Keratinocyte (primary cell): Measurements from ENCODE around the gene SMPD1.

Experiments used
- CTCF ChIP-seq, 3 experiments: IDR thresholded peaks in 1 of 3; conservative IDR thresholded peaks in 1 of 3; optimal IDR thresholded peaks in 1 of 3; 2 replicates in 2 of 3; 3 replicates in 1 of 3; pipeline versions ENCODE3 to v1.5.1; 2011; ENCODE audit warnings: low read length in 3 of 3, mild to moderate bottlenecking in 3 of 3, moderate library complexity in 2 of 3, control low read depth in 1 of 3, inconsistent platforms in 1 of 3; ENCODE audit not compliant: insufficient read depth in 2 of 3; ENCODE audit errors: extremely low read depth in 1 of 3
- EZH2 ChIP-seq: IDR thresholded peaks from one replicate; pipeline ENCODE4 v1.6.1; 2012; ENCODE audit warnings: inconsistent platforms, mild to moderate bottlenecking, low read length, moderate library complexity

DNA sequence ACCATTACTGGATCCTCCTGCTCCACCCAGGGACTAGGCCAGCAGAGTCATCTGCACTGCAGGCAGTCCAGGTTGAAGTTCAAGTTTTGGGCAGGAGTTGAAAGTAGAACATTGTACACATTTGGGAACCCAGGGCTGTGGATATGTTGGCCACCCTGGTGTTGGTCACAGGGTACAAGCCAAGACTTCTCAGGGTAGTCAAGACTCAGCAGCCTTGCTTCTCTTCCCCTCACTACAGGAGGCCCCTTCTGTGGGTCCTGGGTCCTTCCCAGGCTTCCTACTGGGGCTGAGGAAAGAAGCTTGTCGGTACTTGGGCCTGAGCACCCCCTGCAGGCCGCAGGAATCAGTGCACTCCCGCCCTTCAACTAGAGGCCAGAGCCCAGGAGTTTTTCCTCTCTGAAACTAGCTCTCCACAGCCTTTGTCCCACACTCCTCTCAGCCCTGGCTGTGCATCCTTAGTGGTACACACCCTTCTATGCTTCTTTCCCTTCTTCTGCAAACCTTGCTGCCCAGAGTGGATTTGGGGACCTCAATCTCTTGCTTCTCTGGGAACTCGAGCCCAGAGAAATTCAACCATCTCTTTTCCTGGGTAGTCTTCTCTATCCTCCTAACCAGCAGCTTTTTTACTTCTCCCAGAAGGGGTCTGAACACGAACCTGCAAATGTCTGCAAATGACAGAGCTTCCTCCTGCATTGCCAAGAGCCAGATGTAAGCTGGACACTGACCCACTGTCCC is 53.2 kb downstream of the SMPD1 start:
- peak; percentile 78 to 92 (median 81) for TF ChIP-seq CTCF (optimal IDR thresholded peaks at IDR 0.05 in 1 of 3, IDR thresholded peaks at IDR 0.05 in 1 of 3, conservative IDR thresholded peaks at IDR 0.05 in 1 of 3; ENCODE audit: extremely low read depth in 1 of 3, insufficient read depth in 2 of 3, low read length in 3 of 3)
- TF ChIP-seq EZH2, result no peak
